ENCODE measurements around the gene MPDU1.

MPDU1 gene

GRCh38 chr17:7583253-7584109, at the start of gene MPDU1:
MPDU1 (plus strand) TSS chr17:7583852; CDS start chr17:7583863, 11 bp downstream.
- peak within 1 kb of the TSS; percentile 88 for H3K27ac ChIP-seq (ENCODE audit: low read depth, low read length)
- H3K79me2 ChIP-seq (ENCODE audit: insufficient read depth, low read length): peaks cover 34% of the 10 kb centered on the region
- H3K4me3 ChIP-seq (ENCODE audit: insufficient read depth, low read length, poor library complexity, severe bottlenecking): peak within 1 kb of the TSS; percentile 65
- peak within 1 kb of the TSS; percentile 77 for H3K9ac ChIP-seq (ENCODE audit: low read length)
- no peaks in the 10 kb centered on the region for H3K9me2 ChIP-seq (replicated peaks; ENCODE audit: insufficient read depth, low read length)
- H3K9me3 ChIP-seq (ENCODE audit: insufficient read depth, low read length): no peaks in the 10 kb centered on the region
- peak within 1 kb of the TSS; percentile 69 for H2AFZ ChIP-seq (ENCODE audit: low read depth, low read length, severe bottlenecking)
- H3K36me3 ChIP-seq (ENCODE audit: low read length): no peaks in the 10 kb centered on the region
- peak within 1 kb of the TSS; percentile 68 for H3K4me2 ChIP-seq (ENCODE audit: low read depth, low read length, poor library complexity, severe bottlenecking)
- H3F3A ChIP-seq (ENCODE audit: insufficient read depth): peaks cover 29% of the 10 kb centered on the region
- TF ChIP-seq EZH2phosphoT487 (conservative IDR thresholded peaks at IDR 0.05; ENCODE audit: low read length): no peak
- no peak for TF ChIP-seq CTCF (IDR thresholded peaks at IDR 0.05; ENCODE audit: insufficient read depth, low read length, poor library complexity, severe bottlenecking)
- H3K27me3 ChIP-seq (ENCODE audit: low read length): no peaks in the 10 kb centered on the region
- no peaks in the 10 kb centered on the region for H4K20me1 ChIP-seq (ENCODE audit: low read depth, low read length)

GRCh38 chr17:7538050-7538449, 45.6 kb upstream of the MPDU1 start:
- H3K9me3 ChIP-seq (ENCODE audit: insufficient read depth, low read length): peaks cover 14% of the 10 kb centered on the region; the same call in 1 of the 2 replicates
- H4K20me1 ChIP-seq (ENCODE audit: low read depth, low read length): no peaks in the 10 kb centered on the region
- no peak overlapping the region for H2AFZ ChIP-seq (ENCODE audit: low read depth, low read length, severe bottlenecking)
- H3K36me3 ChIP-seq (ENCODE audit: low read length): no peaks in the 10 kb centered on the region
- H3F3A ChIP-seq (ENCODE audit: insufficient read depth): no peaks in the 10 kb centered on the region
- no peak overlapping the region for H3K9ac ChIP-seq (ENCODE audit: low read length)
- H3K9me2 ChIP-seq (replicated peaks; ENCODE audit: insufficient read depth, low read length): no peaks in the 10 kb centered on the region
- no peak for TF ChIP-seq EZH2phosphoT487 (conservative IDR thresholded peaks at IDR 0.05; ENCODE audit: low read length)
- TF ChIP-seq CTCF (IDR thresholded peaks at IDR 0.05; ENCODE audit: insufficient read depth, low read length, poor library complexity, severe bottlenecking): no peak
- no peak overlapping the region for H3K4me2 ChIP-seq (ENCODE audit: low read depth, low read length, poor library complexity, severe bottlenecking)
- H3K79me2 ChIP-seq (ENCODE audit: insufficient read depth, low read length): no peaks in the 10 kb centered on the region
- no peak overlapping the region for H3K4me3 ChIP-seq (ENCODE audit: insufficient read depth, low read length, poor library complexity, severe bottlenecking)
- H3K27me3 ChIP-seq (ENCODE audit: low read length): no peaks in the 10 kb centered on the region
- H3K27ac ChIP-seq (ENCODE audit: low read depth, low read length): no peak overlapping the region

GRCh38 chr17:7538891-7539545, 44.6 kb upstream of the MPDU1 start:
- Histone ChIP-seq H3K9ac (ENCODE audit: low read length) (no peak overlapping the region), H3K4me2 (ENCODE audit: low read depth, low read length, poor library complexity, severe bottlenecking) (no peak overlapping the region), H3K9me3 (ENCODE audit: insufficient read depth, low read length) (peaks cover 14% of the 10 kb centered on the region; the same call in 1 of the 2 replicates), H2AFZ (ENCODE audit: low read depth, low read length, severe bottlenecking) (no peak overlapping the region), H3K4me3 (ENCODE audit: insufficient read depth, low read length, poor library complexity, severe bottlenecking) (no peak overlapping the region), H3K36me3 (ENCODE audit: low read length) (no peaks in the 10 kb centered on the region), H3K9me2 (replicated peaks; ENCODE audit: insufficient read depth, low read length) (no peaks in the 10 kb centered on the region), H3K27me3 (ENCODE audit: low read length) (no peaks in the 10 kb centered on the region), H3K27ac (ENCODE audit: low read depth, low read length) (no peak overlapping the region), H3K79me2 (ENCODE audit: insufficient read depth, low read length) (no peaks in the 10 kb centered on the region), H4K20me1 (ENCODE audit: low read depth, low read length) (no peaks in the 10 kb centered on the region), H3F3A (ENCODE audit: insufficient read depth) (no peaks in the 10 kb centered on the region)
- TF ChIP-seq CTCF (IDR thresholded peaks at IDR 0.05; ENCODE audit: insufficient read depth, low read length, poor library complexity, severe bottlenecking) (no peak), EZH2phosphoT487 (conservative IDR thresholded peaks at IDR 0.05; ENCODE audit: low read length) (no peak)

Measured in SU-DHL-6 (cell line).